H1 (cell line): Measurements from ENCODE around the gene MAVS. TPM values are rescaled to one million over a fixed set of nuclear protein-coding genes. Genes with fewer than 3 reads are reported as not detected.

Experiments used
- CTCF ChIA-PET: fragments of 300-600 bp; sonication (Branson Sonifier 250); formaldehyde crosslinking; loops from one replicate; lab custom pipeline; 2021; ENCODE audit not compliant: partially characterized antibody; lab: Charles Lee
- POLR2A ChIA-PET: fragments of 300-600 bp; sonication (Branson Sonifier 250); formaldehyde crosslinking; loops from one replicate; lab custom pipeline; 2021; ENCODE audit warnings: inconsistent platforms; ENCODE audit not compliant: partially characterized antibody; lab: Charles Lee
- DNase-seq, 2 experiments: peaks; one replicate each; pipeline versions ENCODE4 v3.0.0 to v3.0.0-alpha.2; 2010 to 2022; ENCODE audit warnings: low spot score in 2 of 2, low read depth in 1 of 2, mixed read lengths in 1 of 2
- FAIRE-seq: peaks from 2 replicates; lab custom pipeline; 2011; peaks lifted over from hg19 to GRCh38; lab: Jason Lieb, UNC
- H2AFZ ChIP-seq: 2 replicates; pipeline ENCODE4 v1.8.1; 2012; ENCODE audit warnings: low read length, inconsistent platforms
- H2AK5ac ChIP-seq: 2 replicates; pipeline ENCODE4 v1.6.1; 2013; ENCODE audit warnings: low read depth, low read length
- H2BK120ac ChIP-seq: replicated peaks from 2 replicates; pipeline ENCODE3; 2013; ENCODE audit warnings: low read depth, low read length, inconsistent platforms
- H2BK12ac ChIP-seq: 2 replicates; pipeline ENCODE4 v1.6.1; 2013; ENCODE audit warnings: low read depth, low read length
- H2BK15ac ChIP-seq: 2 replicates; pipeline ENCODE4 v1.6.1; 2013; ENCODE audit warnings: low read length
- H2BK20ac ChIP-seq: 2 replicates; pipeline ENCODE4 v1.6.1; 2013; ENCODE audit warnings: low read length
- H2BK5ac ChIP-seq: 2 replicates; pipeline ENCODE4 v1.6.1; 2013; ENCODE audit warnings: low read depth, low read length
- H3K14ac ChIP-seq: 2 replicates; pipeline ENCODE4 v1.6.1; 2013; ENCODE audit warnings: inconsistent platforms; ENCODE audit not compliant: insufficient read length
- H3K18ac ChIP-seq: 2 replicates; pipeline ENCODE4 v1.6.1; 2013; ENCODE audit warnings: low read length; ENCODE audit errors: extremely low read depth
- H3K23ac ChIP-seq: 2 replicates; pipeline ENCODE4 v1.6.1; 2013; ENCODE audit warnings: inconsistent platforms; ENCODE audit not compliant: insufficient read length
- H3K23me2 ChIP-seq: 2 replicates; pipeline ENCODE4 v1.6.1; 2013; ENCODE audit warnings: low read depth, low read length
- H3K27ac ChIP-seq: 2 replicates; pipeline ENCODE4 v1.6.1; 2011; ENCODE audit warnings: low read depth, low read length, inconsistent platforms
- H3K27me3 ChIP-seq, 4 experiments: replicated peaks in 1 of 4; 1 replicate in 1 of 4; 2 replicates in 3 of 4; pipeline versions ENCODE4 v1.6.1 to v1.8.1; 2011 to 2013; ENCODE audit warnings: low read length in 3 of 4, mild to moderate bottlenecking in 3 of 4, inconsistent platforms in 2 of 4, mixed read lengths in 2 of 4, moderate library complexity in 1 of 4; ENCODE audit not compliant: control insufficient read depth in 3 of 4, insufficient read depth in 3 of 4; ENCODE audit errors: extremely low read depth in 1 of 4
- H3K36me3 ChIP-seq, 4 experiments: 2 replicates each; pipeline versions ENCODE4 v1.6.1 to v1.8.1; 2011 to 2013; ENCODE audit warnings: mild to moderate bottlenecking in 4 of 4, low read length in 3 of 4, moderate library complexity in 2 of 4, control low read depth in 1 of 4, inconsistent platforms in 1 of 4; ENCODE audit not compliant: insufficient read depth in 4 of 4, control insufficient read depth in 2 of 4
- H3K4ac ChIP-seq: replicated peaks from 2 replicates; pipeline ENCODE3; 2013; ENCODE audit warnings: low read length, low read depth, mixed read lengths, inconsistent platforms; ENCODE audit not compliant: insufficient read length
- H3K4me1 ChIP-seq, 4 experiments: replicated peaks in 1 of 4; 1 replicate in 1 of 4; 2 replicates in 3 of 4; pipeline versions ENCODE4 v1.6.1 to v1.8.1; 2011 to 2013; ENCODE audit warnings: low read length in 3 of 4, inconsistent platforms in 2 of 4, mixed read lengths in 1 of 4; ENCODE audit not compliant: insufficient read depth in 4 of 4, control insufficient read depth in 3 of 4
- H3K4me2 ChIP-seq, 2 experiments: 2 replicates each; pipeline versions ENCODE4 v1.6.1 to v1.8.1; 2011 to 2013; ENCODE audit warnings: low read depth in 2 of 2, low read length in 2 of 2, control low read depth in 1 of 2, inconsistent platforms in 1 of 2, mild to moderate bottlenecking in 1 of 2; ENCODE audit not compliant: insufficient read depth in 1 of 2
- H3K4me3 ChIP-seq, 4 experiments: fragments of 200-600, 300-600 bp in 1 of 4; sonication (generic), shearing (Covaris generic), sonication (Bioruptor Twin) in 1 of 4; 2 replicates each; pipeline versions ENCODE4 v1.5.1 to v1.8.1; 2011 to 2016; ENCODE audit warnings: low read length in 4 of 4, low read depth in 3 of 4, control low read depth in 2 of 4, inconsistent platforms in 2 of 4, mild to moderate bottlenecking in 2 of 4, mixed read lengths in 1 of 4, moderate library complexity in 1 of 4; ENCODE audit not compliant: insufficient read depth in 2 of 4; ENCODE audit errors: extremely low read depth in 1 of 4
- H3K56ac ChIP-seq: replicated peaks from 2 replicates; pipeline ENCODE3; 2013; ENCODE audit warnings: low read depth, mild to moderate bottlenecking, mixed read lengths, low read length, inconsistent platforms; ENCODE audit not compliant: insufficient read length
- H3K79me1 ChIP-seq: 2 replicates; pipeline ENCODE4 v1.6.1; 2013; ENCODE audit warnings: low read depth, low read length, control low read depth
- H3K79me2 ChIP-seq, 2 experiments: 2 replicates each; pipeline versions ENCODE4 v1.6.1 to v1.8.1; 2012 to 2013; ENCODE audit warnings: low read length in 2 of 2, mild to moderate bottlenecking in 2 of 2, inconsistent platforms in 1 of 2; ENCODE audit not compliant: insufficient read depth in 2 of 2, control insufficient read depth in 1 of 2
- H3K9ac ChIP-seq, 4 experiments: replicated peaks in 1 of 4; 1 replicate in 1 of 4; 2 replicates in 3 of 4; pipeline versions ENCODE4 v1.6.1 to v1.8.1; 2011 to 2013; ENCODE audit warnings: low read depth in 3 of 4, low read length in 3 of 4, control low read depth in 2 of 4, mild to moderate bottlenecking in 2 of 4, moderate library complexity in 2 of 4, inconsistent platforms in 1 of 4; ENCODE audit errors: extremely low read depth in 1 of 4
- H3K9me3 ChIP-seq, 2 experiments: 2 replicates each; pipeline versions ENCODE4 v1.6.1 to v1.8.1; 2012 to 2013; ENCODE audit warnings: mild to moderate bottlenecking in 2 of 2, moderate library complexity in 2 of 2, control low read depth in 1 of 2, inconsistent platforms in 1 of 2, low read depth in 1 of 2, low read length in 1 of 2, mixed read lengths in 1 of 2; ENCODE audit not compliant: insufficient read depth in 2 of 2
- H4K20me1 ChIP-seq, 2 experiments: replicated peaks in 1 of 2; 2 replicates each; pipeline versions ENCODE3 to v1.8.1; 2011 to 2013; ENCODE audit warnings: inconsistent platforms in 2 of 2, low read length in 2 of 2, mild to moderate bottlenecking in 1 of 2; ENCODE audit not compliant: insufficient read depth in 2 of 2, control insufficient read depth in 1 of 2
- H4K5ac ChIP-seq: 2 replicates; pipeline ENCODE4 v1.6.1; 2013; ENCODE audit warnings: low read length, low read depth, mixed read lengths, inconsistent platforms; ENCODE audit not compliant: insufficient read length
- H4K8ac ChIP-seq: 2 replicates; pipeline ENCODE4 v1.8.0; 2013; ENCODE audit warnings: mild to moderate bottlenecking, moderate library complexity, low read length, inconsistent platforms; ENCODE audit not compliant: insufficient read depth; ENCODE audit errors: extremely low read depth
- H4K91ac ChIP-seq: replicated peaks from 2 replicates; pipeline ENCODE3; 2013; ENCODE audit warnings: low read length, mixed read lengths, inconsistent platforms; ENCODE audit not compliant: insufficient read length
- ATF3 ChIP-seq: IDR thresholded peaks from 2 replicates; pipeline ENCODE4 v1.6.1; 2011; ENCODE audit warnings: low read depth, mild to moderate bottlenecking, low read length; ENCODE audit not compliant: insufficient read depth
- CREB1 ChIP-seq: IDR thresholded peaks from 2 replicates; pipeline ENCODE4 v1.6.1; 2012; ENCODE audit warnings: inconsistent platforms
- CTCF ChIP-seq, 3 experiments: IDR thresholded peaks; 1 replicate in 2 of 3; 2 replicates in 1 of 3; pipeline versions ENCODE4 v1.5.1 to v1.6.1; 2011; ENCODE audit warnings: low read length in 3 of 3, mild to moderate bottlenecking in 3 of 3, inconsistent platforms in 2 of 3, low read depth in 1 of 3, moderate library complexity in 1 of 3; ENCODE audit not compliant: insufficient read depth in 1 of 3; ENCODE audit errors: control extremely low read depth in 1 of 3
- E2F6 ChIP-seq: IDR thresholded peaks from 2 replicates; pipeline ENCODE4 v1.6.1; 2012; ENCODE audit warnings: inconsistent platforms
- KDM4A ChIP-seq: IDR thresholded peaks from one replicate; pipeline ENCODE4 v1.7.1; 2012; ENCODE audit warnings: low read depth, mild to moderate bottlenecking, moderate library complexity, low read length, inconsistent platforms; ENCODE audit not compliant: severe bottlenecking
- MAFK ChIP-seq: IDR thresholded peaks from 2 replicates; pipeline ENCODE4 v1.6.1; 2012; ENCODE audit warnings: low read depth, mild to moderate bottlenecking, improper control_type of control experiment, low read length
- NRF1 ChIP-seq: IDR thresholded peaks from 2 replicates; pipeline ENCODE4 v1.6.1; 2011; ENCODE audit warnings: mild to moderate bottlenecking, low read depth, low read length, improper control_type of control experiment
- RAD21 ChIP-seq, 2 experiments: IDR thresholded peaks in 1 of 2; conservative IDR thresholded peaks in 1 of 2; 2 replicates each; pipeline ENCODE4 v1.6.1; 2011; ENCODE audit warnings: low read depth in 2 of 2, low read length in 2 of 2, improper control_type of control experiment in 1 of 2, inconsistent platforms in 1 of 2, mild to moderate bottlenecking in 1 of 2, moderate library complexity in 1 of 2
- RFX5 ChIP-seq: IDR thresholded peaks from 2 replicates; pipeline ENCODE4 v1.6.1; 2011; ENCODE audit warnings: low read depth, low read length, improper control_type of control experiment, borderline replicate concordance
- WGBS, 2 experiments: shearing (Covaris generic) in 1 of 2; methylation state at CpG; one replicate each; pipeline versions ENCODE4 v1.1.6 to v1.1.7; 2013 to 2015; ENCODE audit warnings: low lambda C conversion rate in 2 of 2, mixed read lengths in 2 of 2, inconsistent platforms in 1 of 2, low coverage in 1 of 2, missing lambda C conversion rate in 1 of 2; ENCODE audit not compliant: insufficient replicate concordance in 2 of 2, insufficient coverage in 1 of 2, insufficient read length in 1 of 2; ENCODE audit errors: extremely low coverage in 1 of 2, missing lambda C conversion rate in 1 of 2; 5-methylcytosine and 5-hydroxymethylcytosine counted together
- polyA plus RNA-seq, 7 experiments: library from polyadenylated mRNA; depleted of rRNA in 3 of 7; stranded (reverse) in 5 of 7; unstranded in 2 of 7; fragments of >200 nt in 5 of 7; fragments of 200-250 nt in 2 of 7; gene quantifications; 1 replicate in 5 of 7; 2 replicates in 1 of 7; 4 replicates in 1 of 7; pipeline versions ENCODE4 v1.2.1 to v1.2.3, GENCODE V29; 2011 to 2013; ENCODE audit warnings: missing spikeins in 2 of 7, mixed read lengths in 2 of 7
- total RNA-seq: library from RNA; stranded (reverse); fragmentation: NEBNext Ultra II Directional; extraction: Animal tissue kit (Norgen Biotek cat#: 25700); gene quantifications from 2 replicates; pipeline ENCODE4 v1.2.1, GENCODE V29; 2021

Gene MAVS
- total and polyA plus RNA-seq, 2 of the 8 experiments (the other 6 are each of a cell fraction or from before 2014, with no cell fraction given) = 9.9 to 24.3 TPM

- H3K4ac ChIP-seq = no peak overlapping the region
- no peak overlapping the region for H4K8ac ChIP-seq
- no peak overlapping the region for H2BK120ac ChIP-seq
- DNase-seq (no peak), FAIRE-seq (no peak)
- H3K9ac ChIP-seq = no peak overlapping the region
- H3K27me3 ChIP-seq = no peaks in the 10 kb centered on the region
- H3K4me1 ChIP-seq = no peaks in the 10 kb centered on the region
- H2BK5ac ChIP-seq = no peak overlapping the region
- H2AK5ac ChIP-seq = no peak overlapping the region
- H3K23me2 ChIP-seq = no peaks in the 10 kb centered on the region
- no peak overlapping the region for H2BK12ac ChIP-seq
- H4K91ac ChIP-seq = no peak overlapping the region
- H3K36me3 ChIP-seq = peaks cover 11 to 46% (median 36%) of the 10 kb centered on the region in 4 experiments; a peak in 7 of 8 replicates
- WGBS, 2 experiments = 76% methylated on average over 5 of the region's 5 CpGs; no CpG with 5 or more reads in 1 of the 2 experiments
- no peak overlapping the region for H3K23ac ChIP-seq
- H3K27ac ChIP-seq = no peak overlapping the region
- H3K9me3 ChIP-seq = no peaks in the 10 kb centered on the region; a peak in 1 of 4 replicates
- H3K18ac ChIP-seq = no peak overlapping the region
- no peak overlapping the region for H2BK20ac ChIP-seq
- H3K79me2 ChIP-seq = no peaks in the 10 kb centered on the region
- H3K4me3 ChIP-seq = no peak overlapping the region
- no peak overlapping the region for H3K56ac ChIP-seq
- no peak overlapping the region for H2BK15ac ChIP-seq
- H4K20me1 ChIP-seq = peaks cover 0 to 9% of the 10 kb centered on the region in 2 experiments
- H3K14ac ChIP-seq = no peak overlapping the region
- no peak overlapping the region for H3K4me2 ChIP-seq
- ChIA-PET CTCF (interaction anchor here (1.0 to 7.0 kb wide), 3 partner anchors 9 to 41 kb away, joined by 3 to 55 read pairs (median 4); no protein-coding TSS in a partner anchor), POLR2A (interaction anchor here (1.4 to 5.6 kb wide), 2 partner anchors 10 to 13 kb away, joined by 3 to 34 read pairs; no protein-coding TSS in a partner anchor)
- H4K5ac ChIP-seq = no peak overlapping the region
- H3K79me1 ChIP-seq = no peaks in the 10 kb centered on the region
- no peak overlapping the region for H2AFZ ChIP-seq
- TF ChIP-seq CTCF (IDR thresholded peaks at IDR 0.05; ENCODE audit: control extremely low read depth in 1 of 3, insufficient read depth in 1 of 3, low read depth in 1 of 3, low read length in 3 of 3) (no peak), RAD21 (IDR thresholded peaks at IDR 0.05 in 1 of 2, conservative IDR thresholded peaks at IDR 0.05 in 1 of 2; ENCODE audit: low read depth in 2 of 2, low read length in 2 of 2) (no peak), E2F6 (no peak), MAFK (no peak), RFX5 (no peak), CREB1 (no peak), ATF3 (no peak), KDM4A (no peak), NRF1 (no peak)
Observed at GRCh38 chr20:3864518-3864917, 17.9 kb downstream of the MAVS start.
